HCT116 (cell line): Measurements from ENCODE around the gene GPI.

ENCODE experiments used
- CBX3 ChIP-seq: IDR thresholded peaks from 2 replicates; pipeline ENCODE4 v1.6.1; 2012; ENCODE audit warnings: low read depth
- EZH2 ChIP-seq: fragments of 200-600 bp; sonication (generic); IDR thresholded peaks from 2 replicates; pipeline ENCODE4 v1.6.1; 2017; ENCODE audit warnings: antibody characterized with exemption, mixed run types
- EZH2phosphoT487 ChIP-seq: fragments of 200-600 bp; IDR thresholded peaks from 2 replicates; pipeline ENCODE4 v1.6.1; 2018; ENCODE audit warnings: antibody characterized with exemption, borderline replicate concordance
- JUND ChIP-seq: IDR thresholded peaks from 2 replicates; pipeline ENCODE4 v1.6.1; 2012
- POLR2A ChIP-seq: IDR thresholded peaks from 2 replicates; pipeline ENCODE4 v1.7.0; 2011; ENCODE audit warnings: borderline replicate concordance; ENCODE audit not compliant: insufficient read depth, insufficient read length; ENCODE audit errors: extremely low read depth
- POLR2AphosphoS5 ChIP-seq: IDR thresholded peaks from 2 replicates; pipeline ENCODE4 v1.6.1; 2011; ENCODE audit warnings: mild to moderate bottlenecking, low read depth, low read length, moderate library complexity
- RAD21 ChIP-seq: IDR thresholded peaks from 2 replicates; pipeline ENCODE4 v1.6.1; 2012; ENCODE audit warnings: low read depth, mild to moderate bottlenecking
- SRF ChIP-seq: IDR thresholded peaks from 2 replicates; pipeline ENCODE4 v1.6.1; 2012; ENCODE audit warnings: low read depth
- TCF7L2 ChIP-seq: IDR thresholded peaks from 2 replicates; pipeline ENCODE4 v1.7.0; 2011; ENCODE audit warnings: borderline replicate concordance, inconsistent platforms; ENCODE audit not compliant: insufficient read depth, insufficient read length; ENCODE audit errors: extremely low read depth
- TF ChIP-seq, protein P1 (sequence below): IDR thresholded peaks from 2 replicates; pipeline ENCODE4 v1.6.1; 2012; ENCODE audit warnings: low read depth
- TF ChIP-seq, protein P2 (sequence below), 3 experiments: fragments of 200-600 bp in 1 of 3; sonication (generic) in 1 of 3; IDR thresholded peaks in 2 of 3; conservative IDR thresholded peaks in 1 of 3; 2 replicates each; pipeline ENCODE4 v1.5.1; 2012 to 2017; ENCODE audit warnings: low read depth in 2 of 3, low read length in 2 of 3, antibody characterized with exemption in 1 of 3, borderline replicate concordance in 1 of 3, control low read depth in 1 of 3, mild to moderate bottlenecking in 1 of 3, mixed read lengths in 1 of 3, mixed run types in 1 of 3, moderate library complexity in 1 of 3; ENCODE audit not compliant: insufficient read depth in 1 of 3
- TF ChIP-seq, protein P3 (sequence below): IDR thresholded peaks from 2 replicates; pipeline ENCODE4 v1.6.1; 2012
- TF ChIP-seq, protein P4 (sequence below): IDR thresholded peaks from 2 replicates; pipeline ENCODE4 v1.6.1; 2012
- TF ChIP-seq, protein P5 (sequence below): IDR thresholded peaks from 2 replicates; pipeline ENCODE4 v1.6.1; 2011; ENCODE audit warnings: mild to moderate bottlenecking, low read length, moderate library complexity; ENCODE audit not compliant: insufficient replicate concordance; ENCODE audit errors: extremely low read depth

DNA sequence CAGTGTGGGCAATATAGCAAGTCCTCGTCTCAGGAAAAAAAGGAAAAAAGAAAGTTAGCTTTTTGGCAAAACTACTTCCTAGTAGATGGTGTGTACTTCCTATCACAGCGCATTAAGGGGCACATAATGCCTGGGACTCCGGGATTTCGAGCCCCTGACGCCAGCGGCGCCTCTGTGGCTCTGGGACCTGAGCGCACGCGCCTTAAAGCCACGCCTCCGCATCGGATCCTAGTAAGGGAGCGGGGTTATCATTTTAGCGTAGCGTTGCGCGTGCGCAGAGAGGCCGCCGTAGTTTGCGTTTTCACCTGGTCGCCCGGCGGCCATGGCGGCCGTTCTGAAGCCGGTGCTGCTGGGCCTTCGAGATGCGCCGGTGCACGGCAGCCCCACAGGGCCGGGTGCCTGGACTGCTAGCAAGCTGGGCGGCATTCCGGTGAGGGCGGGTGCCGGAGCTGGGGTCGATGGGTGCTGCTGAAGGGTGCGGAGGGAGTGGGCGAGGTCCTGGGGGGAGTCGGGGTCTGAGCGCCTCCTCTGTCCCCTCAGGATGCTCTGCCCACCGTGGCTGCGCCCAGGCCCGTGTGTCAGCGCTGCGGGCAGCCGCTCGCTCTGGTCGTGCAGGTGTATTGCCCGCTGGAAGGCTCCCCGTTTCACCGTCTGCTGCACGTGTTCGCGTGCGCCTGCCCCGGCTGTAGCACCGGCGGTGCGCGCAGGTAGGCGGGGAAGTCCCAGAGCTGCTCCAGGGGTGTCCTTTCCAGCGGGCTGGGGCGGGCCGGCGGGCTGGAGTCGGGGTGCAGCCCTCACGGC, 39.3 kb downstream of the GPI start, which contains the start of gene PDCD2L:
- TF ChIP-seq, protein P1, sequence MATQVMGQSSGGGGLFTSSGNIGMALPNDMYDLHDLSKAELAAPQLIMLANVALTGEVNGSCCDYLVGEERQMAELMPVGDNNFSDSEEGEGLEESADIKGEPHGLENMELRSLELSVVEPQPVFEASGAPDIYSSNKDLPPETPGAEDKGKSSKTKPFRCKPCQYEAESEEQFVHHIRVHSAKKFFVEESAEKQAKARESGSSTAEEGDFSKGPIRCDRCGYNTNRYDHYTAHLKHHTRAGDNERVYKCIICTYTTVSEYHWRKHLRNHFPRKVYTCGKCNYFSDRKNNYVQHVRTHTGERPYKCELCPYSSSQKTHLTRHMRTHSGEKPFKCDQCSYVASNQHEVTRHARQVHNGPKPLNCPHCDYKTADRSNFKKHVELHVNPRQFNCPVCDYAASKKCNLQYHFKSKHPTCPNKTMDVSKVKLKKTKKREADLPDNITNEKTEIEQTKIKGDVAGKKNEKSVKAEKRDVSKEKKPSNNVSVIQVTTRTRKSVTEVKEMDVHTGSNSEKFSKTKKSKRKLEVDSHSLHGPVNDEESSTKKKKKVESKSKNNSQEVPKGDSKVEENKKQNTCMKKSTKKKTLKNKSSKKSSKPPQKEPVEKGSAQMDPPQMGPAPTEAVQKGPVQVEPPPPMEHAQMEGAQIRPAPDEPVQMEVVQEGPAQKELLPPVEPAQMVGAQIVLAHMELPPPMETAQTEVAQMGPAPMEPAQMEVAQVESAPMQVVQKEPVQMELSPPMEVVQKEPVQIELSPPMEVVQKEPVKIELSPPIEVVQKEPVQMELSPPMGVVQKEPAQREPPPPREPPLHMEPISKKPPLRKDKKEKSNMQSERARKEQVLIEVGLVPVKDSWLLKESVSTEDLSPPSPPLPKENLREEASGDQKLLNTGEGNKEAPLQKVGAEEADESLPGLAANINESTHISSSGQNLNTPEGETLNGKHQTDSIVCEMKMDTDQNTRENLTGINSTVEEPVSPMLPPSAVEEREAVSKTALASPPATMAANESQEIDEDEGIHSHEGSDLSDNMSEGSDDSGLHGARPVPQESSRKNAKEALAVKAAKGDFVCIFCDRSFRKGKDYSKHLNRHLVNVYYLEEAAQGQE: no peak
- TF ChIP-seq, protein P2, sequence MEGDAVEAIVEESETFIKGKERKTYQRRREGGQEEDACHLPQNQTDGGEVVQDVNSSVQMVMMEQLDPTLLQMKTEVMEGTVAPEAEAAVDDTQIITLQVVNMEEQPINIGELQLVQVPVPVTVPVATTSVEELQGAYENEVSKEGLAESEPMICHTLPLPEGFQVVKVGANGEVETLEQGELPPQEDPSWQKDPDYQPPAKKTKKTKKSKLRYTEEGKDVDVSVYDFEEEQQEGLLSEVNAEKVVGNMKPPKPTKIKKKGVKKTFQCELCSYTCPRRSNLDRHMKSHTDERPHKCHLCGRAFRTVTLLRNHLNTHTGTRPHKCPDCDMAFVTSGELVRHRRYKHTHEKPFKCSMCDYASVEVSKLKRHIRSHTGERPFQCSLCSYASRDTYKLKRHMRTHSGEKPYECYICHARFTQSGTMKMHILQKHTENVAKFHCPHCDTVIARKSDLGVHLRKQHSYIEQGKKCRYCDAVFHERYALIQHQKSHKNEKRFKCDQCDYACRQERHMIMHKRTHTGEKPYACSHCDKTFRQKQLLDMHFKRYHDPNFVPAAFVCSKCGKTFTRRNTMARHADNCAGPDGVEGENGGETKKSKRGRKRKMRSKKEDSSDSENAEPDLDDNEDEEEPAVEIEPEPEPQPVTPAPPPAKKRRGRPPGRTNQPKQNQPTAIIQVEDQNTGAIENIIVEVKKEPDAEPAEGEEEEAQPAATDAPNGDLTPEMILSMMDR (IDR thresholded peaks at IDR 0.05 in 2 of 3, conservative IDR thresholded peaks at IDR 0.05 in 1 of 3; ENCODE audit: borderline replicate concordance in 1 of 3, insufficient read depth in 1 of 3, low read depth in 2 of 3, low read length in 2 of 3): no peak
- TF ChIP-seq RAD21 (no peak), EZH2 (no peak), EZH2phosphoT487 (no peak), TCF7L2 (no peak), CBX3 (no peak; the same call in 1 of the 2 replicates), POLR2AphosphoS5 (peak; percentile 77), POLR2A (peak; percentile 78), SRF (no peak), JUND (no peak)
- TF ChIP-seq, protein P3, sequence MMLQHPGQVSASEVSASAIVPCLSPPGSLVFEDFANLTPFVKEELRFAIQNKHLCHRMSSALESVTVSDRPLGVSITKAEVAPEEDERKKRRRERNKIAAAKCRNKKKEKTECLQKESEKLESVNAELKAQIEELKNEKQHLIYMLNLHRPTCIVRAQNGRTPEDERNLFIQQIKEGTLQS: no peak
- TF ChIP-seq, protein P4, sequence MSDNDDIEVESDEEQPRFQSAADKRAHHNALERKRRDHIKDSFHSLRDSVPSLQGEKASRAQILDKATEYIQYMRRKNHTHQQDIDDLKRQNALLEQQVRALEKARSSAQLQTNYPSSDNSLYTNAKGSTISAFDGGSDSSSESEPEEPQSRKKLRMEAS: peak; percentile 78
- TF ChIP-seq, protein P5, sequence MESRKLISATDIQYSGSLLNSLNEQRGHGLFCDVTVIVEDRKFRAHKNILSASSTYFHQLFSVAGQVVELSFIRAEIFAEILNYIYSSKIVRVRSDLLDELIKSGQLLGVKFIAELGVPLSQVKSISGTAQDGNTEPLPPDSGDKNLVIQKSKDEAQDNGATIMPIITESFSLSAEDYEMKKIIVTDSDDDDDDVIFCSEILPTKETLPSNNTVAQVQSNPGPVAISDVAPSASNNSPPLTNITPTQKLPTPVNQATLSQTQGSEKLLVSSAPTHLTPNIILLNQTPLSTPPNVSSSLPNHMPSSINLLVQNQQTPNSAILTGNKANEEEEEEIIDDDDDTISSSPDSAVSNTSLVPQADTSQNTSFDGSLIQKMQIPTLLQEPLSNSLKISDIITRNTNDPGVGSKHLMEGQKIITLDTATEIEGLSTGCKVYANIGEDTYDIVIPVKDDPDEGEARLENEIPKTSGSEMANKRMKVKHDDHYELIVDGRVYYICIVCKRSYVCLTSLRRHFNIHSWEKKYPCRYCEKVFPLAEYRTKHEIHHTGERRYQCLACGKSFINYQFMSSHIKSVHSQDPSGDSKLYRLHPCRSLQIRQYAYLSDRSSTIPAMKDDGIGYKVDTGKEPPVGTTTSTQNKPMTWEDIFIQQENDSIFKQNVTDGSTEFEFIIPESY: no peak
